HG02798 (cell line): ENCODE results near the gene ANKRD2.
"Not testable (repeated sequence)": the region's sequence is repeated elsewhere in the genome, so short reads cannot be mapped to it uniquely, and the experiment has no call there.

Source experiments
- ATAC-seq: cut with Tn5 transposase; IDR thresholded peaks from one replicate; pipeline ENCODE4 v1.9.1; 2021; ENCODE audit warnings: mild to moderate bottlenecking; ENCODE audit not compliant: unreplicated experiment, poor library complexity

The ANKRD2 gene

DNA sequence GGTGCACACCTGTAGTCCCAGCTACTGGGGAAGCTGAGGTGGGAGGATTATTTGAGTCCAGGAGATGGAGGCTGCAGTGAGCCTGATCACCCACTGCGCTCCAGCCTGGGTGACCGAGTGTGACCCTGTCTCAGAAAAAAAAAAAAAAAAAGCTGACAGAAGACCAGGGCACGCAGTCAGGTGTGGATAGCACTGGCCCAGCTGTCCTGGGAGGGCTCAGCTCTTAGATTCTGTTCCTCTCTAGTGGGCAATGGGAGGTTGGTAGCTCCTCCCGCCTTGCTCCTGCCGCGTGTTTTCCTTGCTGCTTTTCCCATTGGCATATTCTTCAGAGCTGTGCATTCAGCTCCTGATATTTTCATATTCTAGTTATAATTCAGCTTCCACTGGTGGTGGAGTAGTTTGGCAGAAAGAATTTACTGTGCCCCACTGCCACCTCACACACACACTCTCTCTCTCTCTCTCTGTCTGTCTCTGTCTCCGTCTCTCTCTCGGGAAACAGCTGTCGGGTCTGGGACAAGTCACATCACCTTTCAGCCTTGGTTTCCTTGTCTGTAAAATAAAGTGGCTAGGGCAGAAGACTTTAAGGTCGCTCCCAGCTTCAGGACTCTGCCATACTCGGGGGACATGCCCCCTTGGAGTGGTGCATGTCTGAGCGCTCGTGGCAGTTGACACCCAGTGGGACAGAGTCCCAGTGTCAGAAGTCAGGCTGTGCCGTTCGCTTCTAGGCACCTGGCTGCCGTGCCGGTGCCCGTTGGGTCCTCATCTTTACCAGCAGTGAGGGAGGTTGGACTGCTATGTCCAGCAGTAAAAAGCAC, 25.9 kb upstream of the ANKRD2 start:
- ATAC-seq, result no peak

DNA sequence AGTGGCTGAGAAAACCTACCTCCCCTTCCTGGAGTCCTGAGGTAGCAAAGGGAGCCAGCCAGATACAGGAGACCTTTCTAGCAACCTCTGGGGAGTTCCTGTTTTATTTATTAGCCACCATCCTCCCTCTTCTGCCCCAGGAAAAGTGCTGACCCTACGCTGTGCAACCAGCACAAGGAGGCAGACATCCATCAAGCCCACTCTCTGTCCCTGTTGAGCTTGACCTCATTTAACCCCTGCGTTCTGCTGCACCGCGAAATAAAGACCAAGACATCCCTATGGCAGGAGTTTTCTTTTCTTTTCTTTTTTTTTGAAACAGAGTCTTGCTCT, 25.3 kb upstream of the ANKRD2 start:
- ATAC-seq, result no peak

DNA sequence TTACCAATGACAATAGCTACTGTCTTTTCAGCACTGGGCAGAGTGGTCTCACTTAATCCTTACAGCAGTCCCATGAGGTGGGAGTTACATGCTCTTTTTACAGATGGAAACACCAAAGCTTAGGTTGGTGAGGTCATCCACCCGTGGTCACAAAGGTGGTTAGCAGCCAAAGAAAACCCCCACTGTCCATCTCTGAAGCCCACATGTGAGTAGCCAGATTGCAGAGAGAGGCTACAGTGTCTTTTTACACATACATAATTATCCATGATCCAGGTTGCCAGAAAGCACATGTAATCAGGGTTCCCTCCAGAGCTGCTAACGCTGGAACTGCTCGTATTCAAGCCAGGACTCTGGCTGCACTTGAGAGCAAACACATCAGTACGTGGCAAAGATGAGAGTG, 24.6 kb upstream of the ANKRD2 start:
- no peak for ATAC-seq

DNA sequence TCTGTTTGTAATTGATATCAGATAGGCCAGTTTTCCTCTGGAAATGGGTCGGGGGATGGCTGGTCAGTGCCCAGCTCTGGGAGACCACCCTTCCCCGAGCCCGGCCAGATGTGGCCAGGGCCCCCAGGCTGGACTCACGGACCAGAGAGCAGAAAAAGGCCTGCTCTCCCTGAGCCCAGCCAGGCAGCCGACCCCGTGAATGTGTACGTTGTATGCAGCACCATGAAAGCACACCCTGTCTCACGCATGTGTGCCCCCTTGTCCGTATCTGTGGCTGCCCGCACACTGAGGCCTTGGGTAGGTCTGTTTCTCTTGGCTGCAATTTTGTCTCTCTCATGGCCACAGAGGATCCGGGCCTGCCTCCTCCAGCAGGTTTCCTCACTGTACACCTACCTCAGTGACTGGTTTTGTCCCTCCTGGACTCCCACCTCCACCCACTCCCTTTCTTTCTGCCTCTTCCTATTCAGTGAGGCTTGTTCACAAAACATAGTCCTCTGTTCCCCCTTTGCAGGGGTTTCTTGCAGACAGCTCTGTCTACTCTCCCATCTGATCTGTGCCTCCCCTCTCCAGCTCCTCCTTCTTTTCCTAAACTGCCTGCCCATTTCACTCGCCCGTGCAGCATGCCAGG, 23.6 kb upstream of the ANKRD2 start:
- no peak for ATAC-seq

DNA sequence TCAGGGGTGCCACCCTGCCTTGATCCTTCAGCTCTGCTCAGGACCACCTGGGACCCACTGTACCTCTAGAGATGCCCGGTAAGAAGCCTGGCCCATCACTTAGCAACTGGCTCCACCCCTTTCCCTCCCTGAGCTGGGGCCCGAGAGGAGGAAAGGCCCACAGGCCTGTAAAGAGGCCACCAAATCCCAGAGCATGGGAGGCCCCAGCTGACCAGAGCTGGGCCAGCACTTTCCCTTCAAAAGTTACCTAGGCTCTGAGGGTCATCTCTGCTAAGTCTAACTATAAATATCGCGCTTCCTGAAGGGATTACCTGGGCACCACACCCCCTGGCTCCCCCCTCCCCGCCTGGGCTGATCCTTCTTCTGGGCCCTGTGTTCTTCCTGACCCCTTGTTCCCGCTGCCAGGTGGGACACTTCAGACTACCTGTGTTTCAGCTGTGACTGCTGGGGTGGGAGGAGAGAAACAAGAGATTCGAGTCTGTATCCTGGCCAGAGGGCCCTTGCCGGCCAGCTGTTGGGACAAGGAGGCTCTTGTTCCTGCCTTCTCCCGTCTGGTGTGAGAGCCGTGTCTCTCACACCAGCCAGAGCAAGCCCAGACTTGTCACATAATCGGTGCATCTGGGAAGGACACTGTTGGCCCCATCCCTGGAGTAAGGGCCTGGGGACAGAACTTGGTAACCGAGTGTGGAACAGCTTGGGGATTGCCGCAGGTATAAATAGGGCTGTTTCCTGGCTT, 22.8 kb upstream of the ANKRD2 start:
- no peak for ATAC-seq

DNA sequence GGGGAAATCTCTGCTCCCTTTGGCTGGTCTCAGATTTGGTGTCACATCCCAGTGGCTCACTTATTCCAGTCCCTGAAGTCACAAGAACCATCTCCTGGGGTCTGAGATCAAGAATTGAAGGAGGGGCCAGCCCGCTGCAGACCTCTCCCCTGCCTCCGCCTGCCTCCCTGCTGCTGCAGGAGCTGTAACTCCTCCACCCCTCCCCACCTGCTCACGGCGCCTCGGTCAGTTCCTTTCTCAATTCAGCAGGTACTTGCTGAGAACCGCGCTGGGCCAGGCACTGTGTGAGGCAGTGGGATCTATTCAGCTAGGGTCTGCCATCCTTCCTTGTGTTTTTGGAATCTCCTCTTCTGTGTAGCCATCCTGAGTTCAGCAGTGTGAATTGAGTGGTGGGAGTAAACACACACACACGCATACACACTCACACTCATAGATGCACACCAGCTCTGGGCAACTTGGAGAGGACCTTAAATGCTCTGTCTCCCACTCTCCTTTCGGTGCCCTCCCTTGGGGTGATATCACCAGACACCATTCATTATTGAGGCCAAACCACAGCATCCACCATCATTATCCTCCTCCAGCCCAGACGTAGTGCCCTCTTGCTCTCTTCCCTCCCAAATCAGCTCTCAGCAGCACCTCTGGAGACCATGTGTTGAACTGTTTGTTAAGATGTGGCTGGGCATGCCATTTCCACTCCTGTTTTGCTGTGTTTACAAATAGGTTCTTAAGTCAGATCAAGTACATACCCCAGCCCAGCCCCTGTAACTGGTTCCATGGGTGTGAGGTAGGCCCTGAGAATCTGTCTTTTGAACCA, 22.0 kb upstream of the ANKRD2 start:
- no peak for ATAC-seq

DNA sequence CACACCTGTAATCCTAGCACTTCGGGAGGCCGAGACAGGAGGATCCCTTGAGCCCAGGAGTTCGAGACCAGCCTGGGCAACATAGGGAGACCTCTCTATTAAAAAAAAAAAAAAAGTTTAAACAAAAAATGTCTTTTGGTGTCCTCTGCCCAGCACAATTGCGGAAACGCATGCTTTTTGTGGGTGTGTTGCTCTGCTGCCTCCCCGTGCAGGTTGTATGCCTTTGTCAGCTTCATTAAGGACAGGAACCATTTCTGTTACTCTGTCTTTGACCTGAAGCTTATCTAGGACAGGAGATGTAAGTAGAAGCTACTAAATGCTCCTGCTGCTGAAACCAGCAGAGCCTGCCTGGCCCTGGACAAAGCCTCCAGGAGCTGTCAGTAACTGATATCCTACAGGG, 21.3 kb upstream of the ANKRD2 start:
- ATAC-seq, result no peak

DNA sequence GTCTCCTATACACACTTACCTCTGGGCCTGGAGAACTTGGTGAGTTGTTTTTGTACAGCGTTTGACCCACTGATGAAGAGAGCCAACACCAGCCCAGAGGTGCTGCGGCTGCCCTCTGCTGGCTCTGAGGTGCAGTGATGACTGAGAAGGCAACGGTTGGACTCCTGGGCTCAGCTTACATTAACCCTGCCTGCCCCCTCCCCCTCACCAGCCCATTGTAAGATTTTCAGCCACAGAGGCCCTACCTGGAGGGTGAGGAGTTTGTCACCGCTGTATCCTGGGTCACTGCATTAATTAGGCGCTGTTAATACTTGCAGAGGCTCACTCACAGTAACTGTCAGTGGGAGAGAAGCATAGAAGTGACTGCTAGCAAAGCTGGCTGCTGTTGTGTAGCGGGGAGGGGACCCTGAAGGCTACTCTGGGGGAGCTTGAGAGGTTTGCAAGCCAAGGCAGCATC, 19.0 kb upstream of the ANKRD2 start:
- peak; percentile 69 for ATAC-seq

DNA sequence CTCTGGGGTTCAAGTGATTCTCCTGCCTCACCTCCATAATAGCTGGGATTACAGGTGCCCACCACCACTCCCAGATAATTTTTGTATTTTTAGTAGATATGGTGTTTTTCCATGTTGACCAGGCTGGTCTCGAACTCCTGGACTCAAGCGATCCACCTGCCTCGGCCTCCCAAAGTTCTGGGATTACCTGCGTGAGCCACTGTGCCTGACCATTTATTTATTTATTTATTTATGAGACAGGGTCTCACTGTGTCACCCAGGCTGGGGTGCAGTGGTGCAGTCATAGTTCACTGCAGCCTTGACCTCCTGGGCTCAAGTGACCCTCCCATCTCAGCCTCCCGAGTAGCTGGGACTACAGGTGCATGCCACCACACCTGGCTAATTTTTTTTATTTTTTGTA, 18.2 kb upstream of the ANKRD2 start:
- not testable (repeated sequence) for ATAC-seq

DNA sequence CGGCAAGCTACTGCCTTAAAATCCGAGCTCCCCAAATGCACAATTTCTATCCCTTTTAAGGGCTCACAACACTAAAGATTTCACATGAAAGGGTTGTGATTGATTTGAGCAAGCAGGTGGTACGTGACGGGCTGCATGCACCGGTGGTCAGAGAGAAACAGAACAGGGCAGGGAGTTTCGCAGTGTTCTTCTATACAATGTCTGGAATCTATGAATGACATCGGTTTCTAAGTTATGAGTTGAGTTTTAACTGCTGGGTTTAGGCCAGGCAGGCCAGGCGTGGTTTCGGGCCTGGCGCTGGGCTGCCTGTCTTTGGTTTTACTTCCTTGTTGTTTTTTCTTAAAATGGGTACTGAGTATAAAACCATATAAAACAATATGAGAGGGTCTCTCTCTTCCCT, 17.0 kb upstream of the ANKRD2 start:
- ATAC-seq, result not testable (repeated sequence)

DNA sequence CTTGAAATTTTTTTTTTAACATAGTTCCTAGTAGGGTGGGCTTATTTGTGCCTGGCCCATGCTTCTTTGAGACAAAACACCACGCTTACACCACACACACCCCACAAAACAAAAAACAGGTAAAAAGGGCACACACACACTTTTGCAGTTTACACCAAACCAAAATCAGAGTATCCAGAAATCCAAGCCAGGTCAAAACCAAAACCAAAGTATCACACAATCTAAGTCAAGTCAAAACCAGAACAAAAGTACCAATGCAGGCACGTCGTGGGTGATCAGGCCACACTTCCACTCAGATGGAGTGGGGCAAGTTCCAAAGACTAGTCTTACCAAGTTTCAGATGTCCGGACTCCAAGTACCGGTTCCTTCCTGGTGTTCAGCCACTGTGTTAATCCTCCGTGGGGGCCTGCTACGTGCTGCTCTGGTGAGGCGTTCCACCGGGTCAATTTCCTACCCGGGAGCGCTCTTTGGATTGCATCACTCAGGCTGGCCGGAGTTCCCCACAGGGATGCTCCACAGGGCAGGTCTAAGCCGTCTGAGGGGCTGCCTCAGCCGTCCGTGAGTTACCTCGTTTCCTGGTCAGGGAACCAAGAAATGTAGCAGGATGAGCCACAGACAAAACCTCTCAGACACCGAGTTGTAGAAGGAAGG, 11.7 kb upstream of the ANKRD2 start:
- ATAC-seq, result not testable (repeated sequence)

DNA sequence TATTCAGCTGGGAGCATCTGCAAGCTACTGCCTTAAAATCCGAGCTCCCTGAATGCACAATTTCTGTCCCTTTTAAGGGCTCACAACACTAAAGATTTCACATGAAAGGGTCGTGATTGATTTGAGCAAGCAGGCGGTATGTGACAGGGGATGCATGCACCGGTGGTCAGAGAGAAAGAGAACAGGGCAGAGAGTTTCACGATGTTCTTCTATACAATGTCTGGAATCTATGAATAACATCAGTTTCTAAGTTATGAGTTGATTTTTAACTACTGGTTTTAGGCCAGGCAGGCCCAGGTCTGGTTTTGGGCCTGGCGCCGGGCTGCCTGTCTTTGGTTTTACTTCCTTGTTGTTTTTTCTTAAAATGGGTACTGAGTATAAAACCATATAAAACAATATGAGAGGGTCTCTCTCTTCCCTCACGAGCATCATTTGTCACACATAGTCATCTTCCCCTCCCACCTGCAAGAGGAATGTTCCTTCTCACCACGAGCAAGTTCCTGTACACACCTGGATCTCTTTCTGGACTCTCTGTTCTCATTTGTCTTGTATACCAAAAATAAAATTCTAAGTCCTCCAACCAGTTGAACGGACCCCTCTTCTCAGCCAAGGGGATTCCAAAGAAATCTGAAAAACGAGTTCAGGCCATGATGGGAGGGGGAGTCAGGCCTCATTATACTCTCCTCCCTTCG, 11.0 kb upstream of the ANKRD2 start:
- ATAC-seq, result not testable (repeated sequence)

DNA sequence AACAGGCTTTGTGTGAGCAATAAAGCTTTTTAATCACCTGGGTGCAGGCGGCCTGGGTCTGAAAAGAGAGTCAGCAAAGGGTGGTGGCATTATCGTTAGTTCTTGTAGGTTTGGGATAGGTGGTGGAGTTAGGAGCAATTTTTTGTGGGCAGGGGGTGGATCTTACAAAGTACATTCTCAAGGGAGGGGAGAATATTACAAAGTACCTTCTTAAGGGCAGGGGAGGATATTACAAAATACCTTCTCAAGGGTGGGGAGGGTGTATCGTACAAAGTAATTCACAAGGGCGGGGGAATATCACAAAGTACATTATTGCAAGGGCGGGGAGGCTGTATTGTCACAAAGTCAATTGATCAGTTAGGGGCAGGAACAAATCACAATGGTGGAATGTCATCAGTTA, 10.2 kb upstream of the ANKRD2 start:
- not testable (repeated sequence) for ATAC-seq

DNA sequence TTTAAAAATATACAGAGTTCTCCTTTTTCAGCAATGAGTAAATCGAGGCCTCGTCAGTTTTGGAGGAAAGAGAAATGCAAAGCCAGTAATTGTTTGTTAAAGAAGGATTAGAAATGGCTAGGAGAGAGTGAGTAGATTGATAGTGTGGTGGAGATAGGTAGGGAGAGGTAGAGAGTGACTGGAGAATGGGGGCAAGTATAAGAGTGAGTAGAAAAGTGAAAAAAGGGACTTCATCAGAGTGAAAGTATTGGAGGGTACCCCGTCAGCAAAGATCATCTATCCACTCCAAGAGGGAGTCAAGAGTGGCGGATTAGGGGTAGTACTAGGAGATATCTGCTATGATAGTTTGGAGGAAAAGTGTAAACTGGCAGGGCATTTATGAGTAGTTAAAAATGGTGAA, 9.2 kb upstream of the ANKRD2 start:
- no peak for ATAC-seq

DNA sequence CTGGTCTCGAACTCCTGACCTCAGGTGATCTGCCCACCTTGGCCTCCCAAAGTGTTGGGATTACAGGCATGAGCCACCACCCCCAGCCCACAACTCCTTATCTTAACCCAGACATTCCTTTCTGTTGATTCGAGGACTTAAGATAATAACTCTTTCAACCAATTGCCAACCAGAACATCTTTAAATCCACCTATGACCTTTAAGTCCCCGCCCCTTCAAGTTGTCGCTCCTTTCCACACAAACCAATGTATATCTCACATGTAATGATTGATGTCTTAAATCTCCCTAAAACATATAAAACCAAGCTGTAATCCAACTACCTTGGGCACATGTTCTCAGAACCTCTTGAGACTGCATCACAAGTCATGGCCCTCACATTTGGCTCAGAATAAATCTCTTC, 7.8 kb upstream of the ANKRD2 start:
- no peak for ATAC-seq

DNA sequence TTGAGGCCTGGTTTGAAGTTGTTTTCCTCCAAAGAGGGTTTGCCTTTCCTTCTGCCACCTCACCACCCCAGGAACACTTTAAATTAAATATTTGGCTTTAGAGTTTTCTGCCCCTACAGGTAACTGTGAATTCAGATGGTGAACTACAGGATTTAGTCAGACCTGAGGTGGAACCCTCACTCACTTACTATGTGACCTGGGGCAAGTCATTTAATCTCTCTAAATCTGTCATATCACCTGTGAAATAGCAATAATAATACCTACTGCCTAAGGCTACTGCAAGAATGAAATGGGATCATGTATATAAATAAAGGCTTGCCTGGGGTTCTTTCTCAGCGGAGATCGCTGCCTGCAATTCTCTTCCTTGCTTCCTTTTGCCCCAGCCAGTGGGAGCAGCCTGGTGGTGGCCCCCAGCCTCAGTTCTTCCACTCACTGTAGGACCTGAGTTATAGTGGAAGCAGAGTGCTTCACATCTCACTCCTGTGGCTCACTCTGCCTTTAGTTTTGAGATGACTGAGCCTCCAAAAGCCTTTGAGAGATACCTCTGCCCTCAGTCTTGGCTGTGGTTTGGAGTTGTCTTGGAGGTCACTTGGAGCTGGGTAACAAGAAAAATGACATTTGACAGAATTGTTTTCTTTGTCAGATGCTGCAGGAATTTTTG, 6.1 kb upstream of the ANKRD2 start:
- no peak for ATAC-seq

DNA sequence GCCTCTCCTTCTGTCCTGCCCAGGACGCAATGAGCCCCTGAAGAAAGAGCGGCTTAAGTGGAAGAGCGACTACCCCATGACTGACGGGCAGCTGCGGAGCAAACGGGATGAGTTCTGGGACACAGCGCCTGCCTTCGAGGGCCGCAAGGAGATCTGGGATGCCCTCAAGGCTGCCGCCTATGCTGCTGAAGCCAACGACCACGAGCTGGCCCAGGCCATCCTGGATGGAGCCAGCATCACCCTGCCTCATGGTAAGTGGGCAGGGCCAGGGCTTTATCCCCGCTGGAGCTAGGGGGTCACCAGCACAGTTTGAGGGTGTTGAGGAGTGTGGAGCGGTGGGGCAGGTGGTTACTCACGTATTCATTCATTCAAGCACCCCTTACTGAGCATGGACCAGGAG, 4.7 kb upstream of the ANKRD2 start:
- no peak for ATAC-seq

DNA sequence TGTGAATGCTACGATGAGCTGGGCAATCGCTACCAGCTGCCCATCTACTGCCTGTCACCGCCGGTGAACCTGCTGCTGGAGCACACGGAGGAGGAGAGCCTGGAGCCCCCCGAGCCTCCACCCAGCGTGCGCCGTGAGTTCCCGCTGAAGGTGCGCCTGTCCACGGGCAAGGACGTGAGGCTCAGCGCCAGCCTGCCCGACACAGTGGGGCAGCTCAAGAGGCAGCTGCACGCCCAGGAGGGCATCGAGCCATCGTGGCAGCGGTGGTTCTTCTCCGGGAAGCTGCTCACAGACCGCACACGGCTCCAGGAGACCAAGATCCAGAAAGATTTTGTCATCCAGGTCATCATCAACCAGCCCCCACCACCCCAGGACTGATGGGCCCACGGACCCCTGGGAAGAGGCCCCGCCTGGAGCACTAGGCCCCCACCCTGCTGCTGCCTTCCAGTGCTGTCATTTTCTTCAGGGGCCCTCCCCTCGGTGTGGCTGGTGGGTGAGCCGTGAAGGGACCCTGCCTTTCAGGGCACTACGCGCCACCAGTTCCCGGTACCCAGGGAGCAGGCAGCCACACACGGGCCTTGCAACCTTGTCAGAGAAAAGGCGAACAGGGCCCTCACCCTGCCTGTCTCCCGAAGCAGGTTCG, 2.3 kb upstream of the ANKRD2 start:
- ATAC-seq, result no peak
